ENCODE data around the gene SMAD3. TPM values are rescaled to one million over a fixed set of nuclear protein-coding genes. Genes with fewer than 3 reads are reported as not detected.

The SMAD3 gene
- total RNA-seq, 1 donor from 2014 or later: 25.7 TPM

- ATAC-seq (peak; percentile 69 to 72), DNase-seq (no peak)
- Histone ChIP-seq H3K4me1 (peaks cover 80% of the 10 kb centered on the region), H3K9me3 (no peaks in the 10 kb centered on the region), H3K36me3 (no peaks in the 10 kb centered on the region), H3K27me3 (ENCODE audit: low read depth) (no peaks in the 10 kb centered on the region), H3K27ac (peak overlapping the region; percentile 79), H3K4me3 (no peak overlapping the region)
- intact Hi-C loops (cut with DNase I): no loop called here
- TF ChIP-seq CTCF (IDR thresholded peaks at IDR 0.05): no peak
Measured at GRCh38 chr15:67134067-67134838, 68.9 kb downstream of the SMAD3 start.

- intact Hi-C loops (cut with DNase I): no loop called here
- H3K36me3 ChIP-seq: no peaks in the 10 kb centered on the region
- no peak for TF ChIP-seq CTCF (IDR thresholded peaks at IDR 0.05)
- H3K4me3 ChIP-seq: no peak overlapping the region
- H3K9me3 ChIP-seq: no peaks in the 10 kb centered on the region
- H3K4me1 ChIP-seq: peaks cover 85% of the 10 kb centered on the region
- DNase-seq (no peak), ATAC-seq (peak in 1 of 2 donors; percentile 6)
- H3K27ac ChIP-seq: peak overlapping the region; percentile 79
- no peaks in the 10 kb centered on the region for H3K27me3 ChIP-seq (ENCODE audit: low read depth)
Measured at GRCh38 chr15:67134871-67135492, 69.6 kb downstream of the SMAD3 start.

GRCh38 chr15:67135494-67135893, 70.1 kb downstream of the SMAD3 start:
- Histone ChIP-seq H3K27ac (peak overlapping the region; percentile 79), H3K9me3 (no peaks in the 10 kb centered on the region), H3K36me3 (no peaks in the 10 kb centered on the region), H3K4me3 (no peak overlapping the region), H3K27me3 (ENCODE audit: low read depth) (no peaks in the 10 kb centered on the region), H3K4me1 (peaks cover 89% of the 10 kb centered on the region)
- no peak for DNase-seq
- intact Hi-C loops (cut with DNase I): no loop called here
- no peak for TF ChIP-seq CTCF (IDR thresholded peaks at IDR 0.05)
- ATAC-seq: peak; percentile 67 to 69

- H3K27me3 ChIP-seq (ENCODE audit: low read depth): no peaks in the 10 kb centered on the region
- H3K36me3 ChIP-seq: no peaks in the 10 kb centered on the region
- H3K9me3 ChIP-seq: no peaks in the 10 kb centered on the region
- intact Hi-C loops (cut with DNase I): no loop called here
- ATAC-seq (no peak), DNase-seq (no peak)
- peaks cover 88% of the 10 kb centered on the region for H3K4me1 ChIP-seq
- no peak overlapping the region for H3K27ac ChIP-seq
- no peak for TF ChIP-seq CTCF (IDR thresholded peaks at IDR 0.05)
- H3K4me3 ChIP-seq: no peak overlapping the region
Measured at GRCh38 chr15:67136802-67137201, 71.4 kb downstream of the SMAD3 start.

- DNase-seq (no peak), ATAC-seq (no peak)
- no peak overlapping the region for H3K27ac ChIP-seq
- H3K9me3 ChIP-seq: no peaks in the 10 kb centered on the region
- no peaks in the 10 kb centered on the region for H3K36me3 ChIP-seq
- no peaks in the 10 kb centered on the region for H3K27me3 ChIP-seq (ENCODE audit: low read depth)
- intact Hi-C loops (cut with DNase I): no loop called here
- no peak overlapping the region for H3K4me3 ChIP-seq
- H3K4me1 ChIP-seq: peaks cover 89% of the 10 kb centered on the region
- no peak for TF ChIP-seq CTCF (IDR thresholded peaks at IDR 0.05)
Measured at GRCh38 chr15:67137319-67137718, 71.9 kb downstream of the SMAD3 start.

All from lower lobe of right lung (tissue), 2 donors.